ENCODE measurements around the gene MAB21L2. TPM values are rescaled to one million over a fixed set of nuclear protein-coding genes. Genes with fewer than 3 reads are reported as not detected.
"Not testable (repeated sequence)": the region's sequence is repeated elsewhere in the genome, so short reads cannot be mapped to it uniquely, and the experiment has no call there.

Gene MAB21L2
- total RNA-seq, 1 donor from 2014 or later: 38.3 TPM

DNA sequence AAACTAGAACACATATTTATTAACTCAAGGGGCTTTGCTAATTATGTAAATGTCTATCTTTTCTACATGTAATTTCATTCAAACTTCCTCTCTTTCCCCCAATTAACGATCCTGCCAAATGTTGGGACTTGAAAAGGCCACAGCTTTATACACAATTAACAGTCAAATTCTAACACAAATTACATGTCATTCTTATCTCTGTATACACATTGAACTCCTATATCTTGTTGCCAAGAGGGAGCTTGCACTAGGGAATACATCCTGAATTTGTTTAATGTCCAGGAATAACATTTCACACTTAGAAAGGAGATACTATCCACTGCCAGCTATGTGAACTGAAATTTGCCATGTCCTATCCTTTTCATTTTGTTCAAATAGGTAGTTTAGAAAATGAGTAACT is 38.9 kb upstream of the MAB21L2 start:
- Histone ChIP-seq H3K4me2 (peak overlapping the region; percentile 40), H3K9me3 (ENCODE audit: low read depth) (no peaks in the 10 kb centered on the region), H3K27ac (peak overlapping the region; percentile 11), H3K4me1 (peaks cover 92% of the 10 kb centered on the region), H3F3A (ENCODE audit: low read depth) (peaks cover 64% of the 10 kb centered on the region), H3K36me3 (no peaks in the 10 kb centered on the region), H3K79me2 (ENCODE audit: low read depth) (peaks cover 36% of the 10 kb centered on the region), H4K20me1 (ENCODE audit: low read depth) (no peaks in the 10 kb centered on the region), H2AFZ (replicated peaks) (no peak overlapping the region), H3K4me3 (no peak overlapping the region), H3K9ac (no peak overlapping the region), H3K27me3 (no peaks in the 10 kb centered on the region)
- Mint-ChIP-seq H3K4me3 (no peak overlapping the region), H3K36me3 (no peaks in the 10 kb centered on the region), H3K27ac (no peak overlapping the region), H3K27me3 (ENCODE audit: insufficient read depth, low read depth) (no peaks in the 10 kb centered on the region), H3K9me3 (no peaks in the 10 kb centered on the region), H3K4me1 (peaks cover 39% of the 10 kb centered on the region)
- no peak for TF ChIP-seq EZH2phosphoT487 (IDR thresholded peaks at IDR 0.05)
- TF ChIP-seq, protein P1, sequence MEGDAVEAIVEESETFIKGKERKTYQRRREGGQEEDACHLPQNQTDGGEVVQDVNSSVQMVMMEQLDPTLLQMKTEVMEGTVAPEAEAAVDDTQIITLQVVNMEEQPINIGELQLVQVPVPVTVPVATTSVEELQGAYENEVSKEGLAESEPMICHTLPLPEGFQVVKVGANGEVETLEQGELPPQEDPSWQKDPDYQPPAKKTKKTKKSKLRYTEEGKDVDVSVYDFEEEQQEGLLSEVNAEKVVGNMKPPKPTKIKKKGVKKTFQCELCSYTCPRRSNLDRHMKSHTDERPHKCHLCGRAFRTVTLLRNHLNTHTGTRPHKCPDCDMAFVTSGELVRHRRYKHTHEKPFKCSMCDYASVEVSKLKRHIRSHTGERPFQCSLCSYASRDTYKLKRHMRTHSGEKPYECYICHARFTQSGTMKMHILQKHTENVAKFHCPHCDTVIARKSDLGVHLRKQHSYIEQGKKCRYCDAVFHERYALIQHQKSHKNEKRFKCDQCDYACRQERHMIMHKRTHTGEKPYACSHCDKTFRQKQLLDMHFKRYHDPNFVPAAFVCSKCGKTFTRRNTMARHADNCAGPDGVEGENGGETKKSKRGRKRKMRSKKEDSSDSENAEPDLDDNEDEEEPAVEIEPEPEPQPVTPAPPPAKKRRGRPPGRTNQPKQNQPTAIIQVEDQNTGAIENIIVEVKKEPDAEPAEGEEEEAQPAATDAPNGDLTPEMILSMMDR (IDR thresholded peaks at IDR 0.05): no peak
- TF ChIP-seq EZH2 (IDR thresholded peaks at IDR 0.05): no peak
- DNase-seq (ENCODE audit: low spot score): no peak

DNA sequence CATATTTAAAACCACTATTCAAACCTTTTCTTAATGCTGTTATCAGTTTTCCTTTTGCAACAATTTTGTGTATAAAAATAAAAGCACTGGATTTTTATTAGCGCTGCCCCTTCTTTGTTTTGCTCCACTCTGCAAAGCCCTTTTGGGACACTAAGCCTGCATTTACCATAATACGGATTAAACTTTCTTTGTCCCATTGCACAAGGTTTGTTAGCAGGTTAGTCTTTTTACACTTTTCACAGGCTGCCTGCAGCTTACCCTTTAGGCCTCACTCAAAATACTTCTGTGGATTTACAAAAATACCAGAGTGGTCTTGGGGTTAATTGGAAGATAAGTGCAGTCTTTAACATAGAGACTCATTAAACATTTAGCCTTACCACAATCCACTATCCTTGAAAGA is 35.7 kb upstream of the MAB21L2 start:
- peak overlapping the region; percentile 77 for H3K4me2 ChIP-seq
- H3K9ac ChIP-seq: no peak overlapping the region
- H3K79me2 ChIP-seq (ENCODE audit: low read depth): peaks cover 36% of the 10 kb centered on the region
- no peaks in the 10 kb centered on the region for H3K9me3 ChIP-seq (ENCODE audit: low read depth)
- H3K9me3 Mint-ChIP-seq: no peaks in the 10 kb centered on the region
- peak overlapping the region; percentile 34 for H3K4me3 ChIP-seq
- TF ChIP-seq, protein P1 (IDR thresholded peaks at IDR 0.05): no peak
- TF ChIP-seq EZH2phosphoT487 (IDR thresholded peaks at IDR 0.05): peak; percentile 97
- TF ChIP-seq EZH2 (IDR thresholded peaks at IDR 0.05): no peak
- H3F3A ChIP-seq (ENCODE audit: low read depth): peaks cover 53% of the 10 kb centered on the region
- DNase-seq (ENCODE audit: low spot score): peak; percentile 83
- peak overlapping the region; percentile 59 for H3K27ac Mint-ChIP-seq
- H3K4me1 ChIP-seq: peaks cover 76% of the 10 kb centered on the region
- no peaks in the 10 kb centered on the region for H3K36me3 Mint-ChIP-seq
- peaks cover 36% of the 10 kb centered on the region for H3K4me1 Mint-ChIP-seq
- no peaks in the 10 kb centered on the region for H3K27me3 ChIP-seq
- no peak overlapping the region for H3K4me3 Mint-ChIP-seq
- H2AFZ ChIP-seq (replicated peaks): no peak overlapping the region
- H3K27me3 Mint-ChIP-seq (ENCODE audit: insufficient read depth, low read depth): no peaks in the 10 kb centered on the region
- H4K20me1 ChIP-seq (ENCODE audit: low read depth): no peaks in the 10 kb centered on the region
- H3K36me3 ChIP-seq: peaks cover 7% of the 10 kb centered on the region
- H3K27ac ChIP-seq: peak overlapping the region; percentile 91

DNA sequence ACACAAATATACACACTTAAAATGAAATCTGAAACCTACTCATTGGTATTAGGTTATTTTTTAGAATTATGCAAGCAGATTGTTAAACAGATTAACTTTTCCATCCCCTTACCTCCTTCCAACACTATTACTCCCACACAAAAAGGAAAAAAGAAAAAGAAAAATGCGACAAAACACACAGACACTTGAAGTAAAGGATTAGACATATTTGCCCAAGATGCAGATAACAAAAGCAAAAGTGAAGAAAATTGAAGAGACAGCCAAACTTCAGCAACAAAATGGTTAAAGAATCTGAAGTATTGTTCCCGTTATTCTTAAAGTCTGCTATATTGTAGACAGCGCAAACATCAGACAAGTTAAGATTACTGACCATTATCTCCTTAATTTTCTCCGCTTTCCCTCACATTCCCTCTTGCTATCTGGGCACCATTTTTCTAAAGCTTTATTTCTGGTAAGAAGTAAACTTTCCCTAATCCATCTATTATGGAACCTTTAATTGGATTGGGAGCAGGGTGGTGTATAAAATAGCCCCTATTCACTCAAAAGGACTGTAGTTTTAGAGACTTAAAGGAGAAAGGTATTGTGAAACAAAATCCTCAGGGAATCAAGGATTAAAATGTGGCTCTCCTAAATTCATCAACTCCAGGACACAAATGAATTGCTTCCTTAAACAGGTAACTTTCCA is 34.7 kb upstream of the MAB21L2 start:
- no peaks in the 10 kb centered on the region for H3K27me3 Mint-ChIP-seq (ENCODE audit: insufficient read depth, low read depth)
- peaks cover 36% of the 10 kb centered on the region for H3K4me1 Mint-ChIP-seq
- Histone ChIP-seq H3K27me3 (no peaks in the 10 kb centered on the region), H3K79me2 (ENCODE audit: low read depth) (peaks cover 30% of the 10 kb centered on the region), H2AFZ (replicated peaks) (no peak overlapping the region), H3K36me3 (peaks cover 7% of the 10 kb centered on the region), H3K9me3 (ENCODE audit: low read depth) (no peaks in the 10 kb centered on the region), H3F3A (ENCODE audit: low read depth) (peaks cover 43% of the 10 kb centered on the region), H3K9ac (no peak overlapping the region), H3K4me1 (peaks cover 66% of the 10 kb centered on the region), H3K4me3 (peak overlapping the region; percentile 34), H4K20me1 (ENCODE audit: low read depth) (no peaks in the 10 kb centered on the region), H3K4me2 (peak overlapping the region; percentile 77), H3K27ac (peak overlapping the region; percentile 91)
- peaks cover 4% of the 10 kb centered on the region for H3K9me3 Mint-ChIP-seq
- TF ChIP-seq, protein P1 (IDR thresholded peaks at IDR 0.05): no peak
- TF ChIP-seq EZH2 (IDR thresholded peaks at IDR 0.05) (no peak), EZH2phosphoT487 (IDR thresholded peaks at IDR 0.05) (peak; percentile 88)
- peak overlapping the region; percentile 73 for H3K4me3 Mint-ChIP-seq
- peak; percentile 71 for DNase-seq (ENCODE audit: low spot score)
- peak overlapping the region; percentile 35 for H3K27ac Mint-ChIP-seq
- peaks cover 5% of the 10 kb centered on the region for H3K36me3 Mint-ChIP-seq

DNA sequence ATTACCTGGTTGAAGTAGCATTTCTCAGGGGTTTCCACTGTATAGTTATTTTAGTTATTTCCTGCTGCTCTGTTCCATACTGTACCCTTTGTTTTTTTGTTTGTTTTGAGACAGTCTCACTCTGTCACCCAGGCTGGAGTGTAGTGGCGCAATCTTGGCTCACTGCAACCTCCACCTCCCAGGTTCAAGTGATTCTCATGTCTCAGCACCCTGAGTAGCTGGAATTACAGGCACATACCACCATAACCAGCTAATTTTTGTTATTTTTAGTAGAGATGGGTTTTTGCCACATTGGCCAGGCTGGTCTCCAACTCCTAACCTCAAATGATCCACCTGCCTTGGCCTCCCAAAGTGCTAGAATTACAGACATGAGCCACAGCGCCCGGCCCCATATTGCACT is 24.1 kb upstream of the MAB21L2 start:
- not testable (repeated sequence) for H4K20me1 ChIP-seq (ENCODE audit: low read depth); H3K9ac ChIP-seq; H3K4me3 Mint-ChIP-seq; H3K9me3 Mint-ChIP-seq; H3K79me2 ChIP-seq (ENCODE audit: low read depth); H3K27ac Mint-ChIP-seq; H3K27me3 ChIP-seq; H3K9me3 ChIP-seq (ENCODE audit: low read depth); H3K36me3 ChIP-seq; H2AFZ ChIP-seq (replicated peaks); H3K4me1 ChIP-seq; H3K4me1 Mint-ChIP-seq; H3K27me3 Mint-ChIP-seq (ENCODE audit: insufficient read depth, low read depth); DNase-seq (ENCODE audit: low spot score); H3K27ac ChIP-seq; H3K4me2 ChIP-seq; H3K36me3 Mint-ChIP-seq; H3K4me3 ChIP-seq
- peaks cover 16% of the 10 kb centered on the region for H3F3A ChIP-seq (ENCODE audit: low read depth)
